Hepatic stellate cell (primary cell): ENCODE results near the gene C3.
A peak's percentile ranks its signal among the peaks of the same experiment; 100 is the strongest.
"Not testable (repeated sequence)": the region's sequence is repeated elsewhere in the genome, so short reads cannot be mapped to it uniquely, and the experiment has no call there.

ENCODE experiments used
- DNase-seq: peaks from one replicate; pipeline ENCODE4 v3.0.0; 2011; ENCODE audit warnings: low spot score

C3 gene

DNA sequence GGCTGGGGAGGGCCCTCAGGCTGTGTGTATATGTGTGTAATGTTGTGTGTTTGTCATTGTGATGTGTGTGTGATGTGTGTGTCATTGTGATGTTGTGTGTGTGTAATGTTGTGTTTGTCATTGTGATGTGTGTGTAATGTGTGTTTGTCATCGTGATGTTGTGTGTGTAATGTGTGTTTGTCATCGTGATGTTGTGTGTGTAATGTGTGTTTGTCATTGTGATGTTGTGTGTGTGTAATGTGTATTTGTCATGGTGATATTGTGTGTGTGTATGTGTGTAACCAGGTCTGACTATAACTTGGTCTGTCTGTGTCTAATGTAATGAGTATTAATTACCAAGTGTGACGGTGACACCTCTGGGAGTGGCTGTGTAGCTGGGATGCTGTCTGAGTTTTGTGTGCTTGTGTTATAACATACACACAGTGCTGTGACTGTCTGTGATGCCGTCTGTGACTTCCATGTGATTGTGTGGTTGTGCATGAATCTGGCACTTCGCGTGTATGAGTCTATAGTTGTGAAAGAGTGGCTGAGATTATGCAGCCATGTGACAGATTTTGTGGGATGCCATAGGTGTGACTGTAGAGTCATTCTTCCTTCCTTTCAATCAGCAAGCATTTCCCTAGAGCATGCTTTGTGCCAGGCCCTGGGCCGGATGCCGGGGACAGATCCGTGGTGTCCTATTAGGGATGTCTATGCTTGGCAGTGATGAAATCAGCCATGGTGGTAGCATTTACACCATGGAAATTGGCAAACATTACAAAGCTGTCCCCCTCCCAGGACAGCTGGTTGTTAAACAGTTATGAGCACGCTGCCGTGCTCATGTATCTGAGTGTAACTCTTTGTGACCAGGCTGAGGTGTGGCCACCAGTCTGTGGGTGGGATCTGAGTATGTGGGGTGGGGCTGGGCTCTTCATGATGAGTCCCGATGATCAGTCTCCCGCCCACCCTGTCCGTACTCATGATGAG is 56.9 kb downstream of the C3 start:
- DNase-seq = no peak

DNA sequence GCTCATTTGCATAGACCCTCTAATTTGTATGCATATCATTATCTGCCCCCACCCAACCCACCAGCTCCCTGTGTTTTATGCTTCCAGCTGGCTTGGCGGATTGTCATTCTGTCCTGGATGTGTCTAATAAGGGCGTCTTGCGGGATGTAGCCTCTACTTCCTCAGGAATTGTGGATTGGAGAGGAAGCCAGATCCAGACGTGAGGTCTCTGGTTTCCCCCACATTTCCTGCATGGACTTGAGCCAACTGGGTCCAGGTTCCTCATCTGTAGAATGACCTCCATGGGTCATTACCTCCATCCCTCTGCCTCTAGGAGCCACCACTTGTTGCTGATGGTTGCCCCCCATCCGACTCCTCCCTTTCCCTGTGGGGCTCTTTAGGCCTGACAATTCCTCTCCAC is 57.7 kb downstream of the C3 start:
- no peak for DNase-seq

DNA sequence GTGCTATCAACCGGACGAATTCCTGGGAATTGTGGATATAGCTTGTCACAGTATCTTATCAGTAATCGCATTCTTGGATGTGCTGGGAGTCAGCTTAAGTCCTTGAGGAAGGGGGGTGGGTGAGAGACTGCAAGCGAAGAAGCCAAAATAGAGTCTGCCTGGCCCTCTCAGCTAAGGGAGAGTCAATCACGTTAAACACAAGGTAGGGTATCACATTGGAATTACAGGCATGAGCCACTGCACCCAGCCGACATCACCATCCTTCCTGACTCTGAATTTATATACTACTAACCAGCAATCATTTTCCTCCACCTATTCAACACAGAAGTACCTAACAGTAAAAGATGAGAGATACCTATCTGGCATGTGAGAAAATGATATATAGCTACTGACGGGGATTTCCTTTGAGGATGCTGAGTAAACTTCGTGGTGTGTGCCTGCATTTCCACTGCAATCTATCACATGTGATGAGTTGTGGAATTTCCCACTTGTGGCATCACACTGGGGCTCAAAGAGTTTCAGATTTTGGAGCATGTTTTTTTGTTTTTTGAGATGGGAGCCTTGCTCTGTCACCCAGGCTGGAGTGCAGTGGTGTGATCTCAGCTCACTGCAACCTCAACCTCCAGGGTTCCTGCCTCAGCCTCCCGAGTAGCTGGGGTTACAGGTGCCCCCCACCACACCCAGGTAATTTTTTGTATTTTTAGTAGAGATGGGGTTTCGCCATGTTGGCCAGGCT is 58.8 kb downstream of the C3 start:
- not testable (repeated sequence) for DNase-seq

DNA sequence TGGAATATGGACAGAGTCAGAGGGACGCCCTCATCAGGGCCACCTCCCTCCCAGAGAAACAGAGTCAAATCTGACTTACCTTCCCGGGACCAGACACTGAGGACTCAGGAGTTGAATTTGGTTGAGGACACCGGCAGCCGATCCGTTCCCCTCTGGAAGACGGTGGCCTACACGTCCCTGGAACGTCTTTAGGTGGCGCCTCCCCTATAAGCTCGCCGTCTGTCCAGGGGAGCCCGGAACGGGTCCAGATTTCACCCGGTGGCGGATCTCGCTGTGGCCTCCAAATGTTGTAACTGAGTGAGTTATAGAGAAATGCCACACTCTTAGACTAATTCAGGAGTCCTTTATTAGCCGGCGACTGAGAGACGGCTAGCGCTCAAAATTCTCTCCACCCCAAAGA is 59.5 kb downstream of the C3 start:
- DNase-seq = no peak

DNA sequence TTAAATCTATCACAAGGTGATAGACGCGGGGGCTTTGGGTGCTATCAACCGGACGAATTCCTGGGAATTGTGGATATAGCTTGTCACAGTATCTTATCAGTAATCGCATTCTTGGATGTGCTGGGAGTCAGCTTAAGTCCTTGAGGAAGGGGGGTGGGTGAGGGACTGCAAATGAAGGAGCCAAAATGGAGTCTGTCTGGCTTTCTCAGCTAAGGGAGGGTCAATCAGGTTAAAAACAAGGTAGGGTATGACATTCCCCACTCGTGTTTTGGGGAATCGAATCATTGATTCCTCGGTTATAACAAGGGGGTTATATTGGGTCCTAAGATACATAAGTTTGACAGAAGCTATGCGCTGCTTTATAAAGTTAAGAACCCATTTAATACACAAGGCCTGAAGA is 64.1 kb downstream of the C3 start:
- not testable (repeated sequence) for DNase-seq

DNA sequence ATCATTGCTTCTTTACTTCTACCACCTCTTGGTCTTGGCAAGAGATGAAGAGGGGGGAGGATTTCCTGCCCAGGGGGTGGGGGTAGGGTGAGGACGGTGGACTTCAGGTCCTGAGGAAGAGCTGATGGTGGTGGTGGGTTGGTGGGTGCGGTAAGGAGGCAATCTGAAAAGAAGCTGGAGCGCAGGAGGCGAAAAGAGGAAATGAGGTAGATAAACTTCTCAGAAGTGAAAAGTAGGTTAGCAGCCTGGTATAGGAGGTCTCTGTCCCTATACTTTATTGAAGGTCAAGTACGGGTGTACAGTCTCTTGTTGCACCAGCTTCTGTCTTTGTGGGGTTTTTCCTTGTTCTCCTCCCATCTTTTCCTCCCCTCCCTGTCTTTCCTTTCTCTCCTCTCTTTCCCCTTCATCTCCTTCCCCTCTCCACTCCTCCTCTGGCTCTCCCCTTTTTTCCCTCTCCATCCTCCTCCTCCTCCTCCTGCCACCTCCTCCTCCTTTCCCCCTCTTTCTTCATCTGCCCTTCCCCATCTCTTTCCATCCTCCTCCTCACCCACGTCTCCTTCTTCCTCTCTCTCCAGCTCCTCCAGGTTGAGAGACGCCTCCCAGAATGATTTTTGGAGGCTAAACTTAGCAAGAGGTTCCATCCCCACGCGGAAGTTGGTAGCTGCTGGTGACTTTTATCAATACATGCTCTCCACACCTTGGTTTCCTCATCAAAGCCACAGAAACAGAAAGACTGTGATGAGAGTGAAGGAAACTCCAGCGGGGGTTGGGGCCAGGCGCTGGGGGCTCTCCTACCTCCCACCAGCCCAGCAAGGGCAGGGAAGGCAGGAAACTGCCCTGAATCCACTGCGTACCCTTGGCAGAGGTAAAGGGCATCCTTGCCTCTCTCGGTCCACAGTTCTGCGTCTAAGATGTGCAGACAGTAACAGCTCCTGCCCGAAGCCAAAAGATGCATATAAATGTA is 65.8 kb downstream of the C3 start:
- DNase-seq = no peak

DNA sequence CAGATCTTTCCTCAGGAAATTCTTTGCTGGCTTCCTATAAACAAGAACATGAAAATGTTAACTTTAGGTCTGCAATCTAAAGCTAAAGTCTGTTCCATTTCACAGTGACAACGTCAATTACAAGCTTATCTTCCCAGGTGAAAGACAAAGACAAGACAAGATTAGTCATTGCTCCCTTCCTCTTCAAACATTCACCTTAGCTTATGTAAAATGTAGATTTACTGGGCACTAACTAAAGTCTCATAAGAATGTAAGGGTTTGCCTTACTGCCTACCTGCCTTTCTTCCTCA is 67.7 kb downstream of the C3 start:
- DNase-seq = no peak

DNA sequence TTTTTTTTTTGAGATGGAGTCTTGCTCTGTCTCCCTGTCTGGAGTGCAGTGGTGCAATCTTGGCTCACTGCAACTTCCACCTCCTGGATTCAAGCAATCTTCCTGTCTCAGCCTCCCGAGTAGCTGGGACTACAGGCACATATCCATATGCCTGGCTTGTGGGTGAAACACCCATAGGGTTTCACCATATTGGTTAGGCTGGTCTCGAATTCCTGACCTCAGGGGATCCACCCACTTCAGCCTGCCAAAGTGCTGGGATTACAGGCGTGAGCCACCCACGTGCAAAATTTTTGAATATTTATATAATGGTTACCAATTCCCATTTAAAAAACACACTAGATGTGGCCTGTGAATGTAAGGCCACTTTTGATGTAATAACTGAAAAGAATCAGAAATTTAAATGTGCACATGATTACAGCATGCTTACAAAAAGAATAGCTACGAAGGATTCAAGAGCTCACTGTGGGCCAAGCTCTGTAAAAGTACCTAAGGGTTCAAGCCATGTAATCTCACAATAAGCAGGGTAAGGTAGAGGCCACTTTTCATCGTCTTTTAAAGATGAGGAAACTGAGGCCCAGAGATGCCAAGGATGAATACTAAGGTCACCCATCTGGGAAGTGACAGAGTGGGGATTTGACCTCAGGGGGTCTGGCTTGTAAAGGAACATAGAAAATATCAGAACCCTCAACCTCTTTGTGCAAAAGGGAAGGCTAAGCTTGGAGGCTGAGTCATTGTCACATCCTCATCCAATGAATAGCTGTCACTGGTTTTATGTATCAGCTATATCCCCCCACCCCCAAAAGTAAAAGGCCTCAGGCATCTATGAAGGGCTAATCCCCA is 68.3 kb downstream of the C3 start:
- DNase-seq = no peak

DNA sequence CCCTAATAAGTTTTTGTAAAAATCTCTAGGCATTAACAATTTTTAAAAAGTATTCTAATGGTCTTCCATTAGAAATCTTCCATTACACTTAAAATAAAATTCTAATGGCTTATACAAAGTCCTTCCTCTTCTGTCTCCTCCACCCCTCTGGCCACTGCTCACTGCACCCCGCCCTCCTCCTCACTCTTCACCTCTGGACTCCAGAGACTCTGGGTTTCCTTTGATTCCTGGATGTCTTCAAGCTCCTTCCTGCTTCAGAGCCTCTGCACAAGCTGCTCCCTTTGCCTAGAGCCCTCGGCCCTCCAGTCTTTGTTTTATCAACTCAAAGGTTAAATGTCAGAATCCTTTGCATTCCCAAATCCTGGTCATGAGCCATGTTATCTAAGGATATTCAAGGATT is 71.3 kb downstream of the C3 start:
- no peak for DNase-seq

GRCh38 chr19:6648141-6648715 is 72.2 kb downstream of the C3 start:
- DNase-seq = no peak

DNA sequence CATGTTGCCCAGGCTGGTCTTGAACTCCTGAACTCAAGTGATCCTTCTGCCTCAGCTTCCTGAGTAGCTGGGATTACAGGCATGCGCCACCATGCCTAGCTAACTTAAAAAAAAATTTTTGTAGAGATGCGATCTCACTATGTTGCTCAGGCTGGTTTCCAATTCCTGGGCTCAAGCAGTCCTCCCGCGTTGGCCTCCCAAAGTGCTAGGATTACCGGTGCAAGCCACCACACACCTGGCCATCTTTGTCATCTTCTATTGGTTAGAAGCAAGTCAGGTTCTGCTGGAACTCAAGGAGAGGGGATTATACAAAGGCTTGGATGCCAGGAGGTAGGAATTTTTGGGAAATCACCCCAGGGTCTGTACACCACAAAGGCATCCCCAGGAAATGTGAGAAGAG is 75.7 kb downstream of the C3 start:
- DNase-seq = no peak

DNA sequence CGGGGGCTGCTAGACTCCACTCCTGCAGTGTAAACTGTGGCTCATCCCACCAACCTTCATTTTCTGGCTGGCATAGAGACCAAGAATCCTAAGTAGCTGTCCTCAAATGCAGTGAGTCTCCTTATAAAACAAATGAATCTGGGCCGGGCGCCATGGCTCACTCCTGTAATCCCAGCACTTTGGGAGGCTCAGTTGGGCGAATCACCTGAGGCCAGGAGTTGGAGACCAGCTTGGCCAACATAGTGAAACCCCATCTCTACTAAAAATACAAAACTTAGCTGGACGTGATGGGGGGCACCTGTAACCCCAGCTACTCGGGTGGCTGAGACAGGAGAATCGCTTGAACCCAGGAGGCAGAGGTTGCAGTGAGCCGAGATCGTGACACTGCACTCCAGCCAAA is 80.1 kb downstream of the C3 start:
- DNase-seq = not testable (repeated sequence)

DNA sequence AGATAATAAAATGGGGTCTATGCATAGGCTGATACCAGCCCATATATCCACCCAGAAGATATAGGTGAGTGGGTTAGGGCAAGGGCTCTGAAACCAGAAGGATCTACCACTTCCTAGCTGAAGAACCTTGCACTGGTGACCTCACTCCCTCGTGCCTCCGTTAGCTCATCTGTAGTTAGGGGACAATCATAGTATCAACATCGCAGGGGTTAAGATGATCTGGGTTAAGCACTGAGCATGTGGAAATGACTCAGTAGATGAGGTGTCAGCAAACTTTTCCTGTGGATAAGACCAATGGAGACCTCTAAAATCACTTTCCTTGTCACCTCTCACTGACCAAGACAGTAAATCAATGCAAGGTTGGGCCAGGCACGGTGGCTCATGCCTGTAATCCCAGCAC is 81.0 kb downstream of the C3 start:
- DNase-seq = no peak

DNA sequence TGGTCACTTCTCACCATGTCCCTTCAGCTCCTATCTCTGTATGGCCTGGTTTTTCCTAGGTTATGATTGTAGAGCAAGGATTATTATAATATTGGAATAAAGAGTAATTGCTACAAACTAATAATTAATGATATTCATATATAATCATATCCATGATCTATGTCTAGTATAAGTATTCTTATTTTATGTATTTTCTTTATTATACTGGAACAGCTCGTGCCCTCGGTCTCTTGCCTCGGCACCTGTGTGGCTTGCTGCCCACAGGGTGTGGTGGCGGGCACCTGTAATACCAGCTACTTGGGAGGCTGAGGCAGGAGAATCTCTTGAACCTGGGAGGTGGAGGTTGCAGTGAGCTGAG is 87.0 kb downstream of the C3 start:
- not testable (repeated sequence) for DNase-seq

DNA sequence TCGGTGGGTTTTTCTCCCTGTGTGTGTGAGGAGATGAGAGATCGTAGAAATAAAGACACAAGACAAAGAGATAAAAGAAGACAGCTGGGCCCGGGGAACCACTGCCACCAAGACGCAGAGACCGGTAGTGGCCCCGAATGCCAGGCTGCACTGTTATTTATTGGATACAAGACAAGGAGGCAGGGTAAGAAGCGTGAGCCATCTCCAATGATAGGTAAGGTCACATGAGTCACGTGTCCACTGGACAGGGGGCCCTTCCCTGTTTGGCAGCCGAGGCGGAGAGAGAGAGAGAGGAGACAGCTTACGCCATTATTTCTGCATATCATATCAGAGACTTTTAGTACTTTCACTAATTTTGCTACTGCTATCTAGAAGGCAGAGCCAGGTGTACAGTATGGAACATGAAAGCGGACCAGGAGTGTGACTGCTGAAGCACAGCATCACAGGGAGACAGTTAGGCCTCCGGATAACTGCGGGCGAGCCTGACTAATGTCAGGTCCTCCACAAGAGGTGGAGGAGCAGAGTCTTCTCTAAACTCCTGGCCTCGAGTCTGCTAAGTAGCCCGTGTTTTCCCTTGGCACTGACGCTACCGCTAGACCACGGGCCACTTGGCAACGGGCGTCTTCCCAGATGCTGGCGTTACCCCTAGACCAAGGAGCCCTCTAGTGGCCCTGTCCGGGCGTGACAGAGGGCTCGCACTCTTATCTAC is 87.5 kb downstream of the C3 start:
- DNase-seq = not testable (repeated sequence)

GRCh38 chr19:6632002-6632621 is 88.3 kb downstream of the C3 start:
- DNase-seq = peak; percentile 43
